Right atrium auricular region (tissue), 2 donors: ENCODE data around the gene CCDC88B. TPM values are rescaled to one million over a fixed set of nuclear protein-coding genes. Genes with fewer than 3 reads are reported as not detected.

Experiments
- DNase-seq: peaks from one replicate; pipeline ENCODE4 v3.0.0-alpha.2; 2019; ENCODE audit warnings: low spot score
- H3K27ac ChIP-seq, 2 donors: fragments of 200-600 bp; sonication (generic); 1 replicate in 1 of 2; 2 replicates in 1 of 2; pipeline ENCODE4 v1.5.1; 2016 to 2019
- H3K27me3 ChIP-seq, 2 donors: fragments of 200-600 bp; sonication (generic); one replicate each; pipeline versions ENCODE4 v1.5.1 to v1.6.0; 2017 to 2019
- H3K36me3 ChIP-seq: fragments of 200-600 bp; sonication (generic); one replicate; pipeline ENCODE4 v1.5.1; 2016
- H3K4me1 ChIP-seq, 2 donors: fragments of 200-600 bp; sonication (generic); one replicate each; pipeline versions ENCODE4 v1.5.1 to v1.6.0; 2017 to 2019
- H3K4me3 ChIP-seq, 2 donors: fragments of 200-600 bp; sonication (generic); 1 replicate in 1 of 2; 2 replicates in 1 of 2; pipeline ENCODE4 v1.5.1; 2017 to 2019; ENCODE audit warnings: mild to moderate bottlenecking in 1 of 2, moderate library complexity in 1 of 2
- H3K9me3 ChIP-seq, 2 donors: fragments of 200-600 bp; sonication (generic); one replicate each; pipeline ENCODE4 v1.5.1; 2019
- CTCF ChIP-seq, 2 donors: fragments of 200-600 bp; sonication (generic); IDR thresholded peaks; one replicate each; pipeline ENCODE4 v1.5.1; 2019; ENCODE audit warnings: antibody characterized with exemption in 2 of 2
- total RNA-seq, 2 donors: library from RNA; depleted of rRNA; stranded (reverse); fragments of >200 nt; gene quantifications; one replicate each; pipeline ENCODE4 v1.1.0, GENCODE V29; 2016

The CCDC88B gene
- total RNA-seq, 2 donors from 2014 or later, result 11.7 to 12.0 TPM

- H3K27ac ChIP-seq, result no peak overlapping the region
- peaks cover 0 to 17% of the 10 kb centered on the region in 2 donors for H3K4me1 ChIP-seq
- no peak overlapping the region for H3K4me3 ChIP-seq
- no peak for DNase-seq
- H3K27me3 ChIP-seq, result no peaks in the 10 kb centered on the region
- no peaks in the 10 kb centered on the region for H3K9me3 ChIP-seq
- no peak for TF ChIP-seq CTCF (IDR thresholded peaks at IDR 0.05)
- H3K36me3 ChIP-seq, result no peaks in the 10 kb centered on the region
Measured at GRCh38 chr11:64347193-64347867, 7.3 kb downstream of the CCDC88B start.

GRCh38 chr11:64348383-64349024 is 8.5 kb downstream of the CCDC88B start:
- no peak for DNase-seq
- Histone ChIP-seq H3K27me3 (no peaks in the 10 kb centered on the region), H3K9me3 (no peaks in the 10 kb centered on the region), H3K36me3 (no peaks in the 10 kb centered on the region), H3K4me3 (no peak overlapping the region), H3K4me1 (peaks cover 0 to 5% of the 10 kb centered on the region in 2 donors), H3K27ac (no peak overlapping the region)
- TF ChIP-seq CTCF (IDR thresholded peaks at IDR 0.05), result no peak

- Histone ChIP-seq H3K4me1 (peaks cover 0 to under 1% of the 10 kb centered on the region in 2 donors), H3K27me3 (no peaks in the 10 kb centered on the region), H3K36me3 (no peaks in the 10 kb centered on the region), H3K9me3 (no peaks in the 10 kb centered on the region), H3K4me3 (no peak overlapping the region), H3K27ac (no peak overlapping the region)
- DNase-seq, result no peak
- no peak for TF ChIP-seq CTCF (IDR thresholded peaks at IDR 0.05)
Measured at GRCh38 chr11:64349025-64349387, 9.0 kb downstream of the CCDC88B start.

GRCh38 chr11:64349404-64349803 is 9.4 kb downstream of the CCDC88B start:
- no peak for DNase-seq
- no peak overlapping the region for H3K27ac ChIP-seq
- no peaks in the 10 kb centered on the region for H3K36me3 ChIP-seq
- H3K4me1 ChIP-seq, result peaks cover 0 to 2% of the 10 kb centered on the region in 2 donors
- no peak for TF ChIP-seq CTCF (IDR thresholded peaks at IDR 0.05)
- no peaks in the 10 kb centered on the region for H3K9me3 ChIP-seq
- H3K4me3 ChIP-seq, result no peak overlapping the region
- H3K27me3 ChIP-seq, result no peaks in the 10 kb centered on the region

- no peak overlapping the region for H3K27ac ChIP-seq
- TF ChIP-seq CTCF (IDR thresholded peaks at IDR 0.05), result no peak
- peaks cover 0 to 18% of the 10 kb centered on the region in 2 donors for H3K4me1 ChIP-seq
- no peaks in the 10 kb centered on the region for H3K36me3 ChIP-seq
- no peak for DNase-seq
- H3K27me3 ChIP-seq, result no peaks in the 10 kb centered on the region
- H3K4me3 ChIP-seq, result no peak overlapping the region
- no peaks in the 10 kb centered on the region for H3K9me3 ChIP-seq
Measured at GRCh38 chr11:64351136-64351631, 11.2 kb downstream of the CCDC88B start.
